SU-DHL-6 (cell line): ENCODE measurements around the gene TMEM120B.
A peak's percentile ranks its signal among the peaks of the same experiment; 100 is the strongest.
"Not testable (repeated sequence)": the region's sequence is repeated elsewhere in the genome, so short reads cannot be mapped to it uniquely, and the experiment has no call there.

Experiments used
- H2AFZ ChIP-seq: fragments of 200-600 bp; sonication (generic); 2 replicates; pipeline ENCODE4 v1.6.1; 2014; ENCODE audit warnings: low read depth, mild to moderate bottlenecking, moderate library complexity, mixed read lengths, antibody characterized with exemption, low read length; ENCODE audit not compliant: severe bottlenecking
- H3F3A ChIP-seq: fragments of 200-600 bp; shearing (Covaris generic); 2 replicates; pipeline ENCODE4 v1.6.0; 2016; ENCODE audit warnings: antibody characterized with exemption, mild to moderate bottlenecking; ENCODE audit not compliant: insufficient read depth
- H3K27ac ChIP-seq: fragments of 200-600 bp; sonication (generic); 2 replicates; pipeline ENCODE4 v1.5.1; 2016; ENCODE audit warnings: low read depth, mild to moderate bottlenecking, low read length, moderate library complexity, mixed read lengths
- H3K27me3 ChIP-seq: fragments of 200-600 bp; sonication (generic), shearing (Covaris generic); 2 replicates; pipeline ENCODE4 v1.6.0; 2014; ENCODE audit warnings: mild to moderate bottlenecking, low read length
- H3K36me3 ChIP-seq: fragments of 200-600 bp; sonication (generic); 2 replicates; pipeline ENCODE4 v1.6.1; 2014; ENCODE audit warnings: mild to moderate bottlenecking, low read length, mixed read lengths
- H3K4me2 ChIP-seq: fragments of 300-600, 200-600 bp; shearing (Covaris generic), sonication (generic); 2 replicates; pipeline ENCODE4 v1.6.0; 2014; ENCODE audit warnings: low read length, low read depth, mild to moderate bottlenecking; ENCODE audit not compliant: poor library complexity, severe bottlenecking
- H3K4me3 ChIP-seq: fragments of 200-600 bp; sonication (generic); 2 replicates; pipeline ENCODE4 v1.5.1; 2014; ENCODE audit warnings: antibody characterized with exemption, low read length, mild to moderate bottlenecking, mixed read lengths; ENCODE audit not compliant: insufficient read depth, poor library complexity, severe bottlenecking
- H3K79me2 ChIP-seq: fragments of 200-600 bp; sonication (generic); 2 replicates; pipeline ENCODE4 v1.6.1; 2014; ENCODE audit warnings: mild to moderate bottlenecking, low read length, moderate library complexity; ENCODE audit not compliant: insufficient read depth
- H3K9ac ChIP-seq: fragments of 200-600 bp; sonication (generic); 2 replicates; pipeline ENCODE4 v1.7.0; 2014; ENCODE audit warnings: mild to moderate bottlenecking, low read length
- H3K9me2 ChIP-seq: fragments of 200-600 bp; sonication (generic); replicated peaks from 2 replicates; pipeline ENCODE4 v1.6.1; 2014; ENCODE audit warnings: low read length; ENCODE audit not compliant: insufficient read depth
- H3K9me3 ChIP-seq: fragments of 200-600 bp; sonication (generic); 2 replicates; pipeline ENCODE4 v1.6.1; 2014; ENCODE audit warnings: low read length, mixed read lengths; ENCODE audit not compliant: insufficient read depth
- H4K20me1 ChIP-seq: fragments of 200-600 bp; sonication (generic); 2 replicates; pipeline ENCODE4 v1.6.1; 2014; ENCODE audit warnings: low read depth, mild to moderate bottlenecking, antibody characterized with exemption, low read length, moderate library complexity, mixed read lengths
- EZH2phosphoT487 ChIP-seq: fragments of 200-600 bp; sonication (generic), shearing (Covaris generic); conservative IDR thresholded peaks from 2 replicates; pipeline ENCODE4 v1.6.1; 2018; ENCODE audit warnings: mild to moderate bottlenecking, antibody characterized with exemption, low read length, moderate library complexity, mixed read lengths
- TF ChIP-seq, protein P1 (sequence below): fragments of 200-600 bp; sonication (generic); IDR thresholded peaks from one replicate; pipeline ENCODE4 v1.5.1; 2017; ENCODE audit warnings: antibody characterized with exemption, mild to moderate bottlenecking, low read length, moderate library complexity; ENCODE audit not compliant: insufficient read depth, poor library complexity, severe bottlenecking

Gene TMEM120B

DNA sequence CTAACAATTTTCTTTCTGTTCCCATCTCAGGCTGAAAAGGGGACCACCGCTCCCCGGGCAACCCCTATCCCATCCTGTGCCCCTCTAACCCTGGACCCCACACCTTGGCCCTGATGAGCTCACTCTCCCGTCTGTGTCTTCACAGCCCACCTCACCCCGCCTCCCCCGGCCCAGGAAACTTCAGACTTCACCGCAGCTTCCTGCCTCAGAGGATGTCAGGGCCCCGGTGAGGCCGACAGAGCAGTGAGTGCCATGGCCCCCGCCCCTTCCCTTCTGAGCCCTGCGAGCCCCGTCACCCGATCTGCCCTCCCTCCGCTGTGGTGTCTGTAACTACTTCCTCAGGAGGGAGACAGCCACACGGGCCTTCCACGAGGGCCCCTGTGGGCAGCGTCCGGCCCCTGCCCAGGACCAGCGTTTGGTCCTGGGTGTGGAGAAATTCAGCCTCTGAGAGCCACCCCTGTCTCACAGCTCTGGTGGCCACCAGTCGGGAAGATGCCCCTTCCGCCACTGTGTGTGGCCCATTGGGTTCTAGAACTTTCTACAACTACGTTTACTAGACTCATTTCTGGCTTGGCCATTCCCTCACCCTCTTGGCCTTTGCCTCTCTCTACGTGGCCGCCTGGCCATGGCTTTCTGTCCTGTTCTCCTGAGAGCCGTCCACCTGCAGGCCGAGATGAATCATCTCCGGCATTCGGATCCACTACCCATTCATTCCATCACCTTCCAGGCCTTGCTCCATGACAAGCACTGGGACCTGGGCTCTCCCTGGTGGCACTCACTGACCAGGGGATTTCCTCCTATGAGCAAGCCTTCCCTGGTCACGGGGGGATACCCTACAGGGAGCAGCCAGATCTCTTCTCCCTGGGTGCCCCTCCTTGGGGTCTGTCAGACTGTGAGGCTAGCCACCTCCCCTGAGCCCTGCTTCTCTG, 77.5 kb downstream of the TMEM120B start:
- H3K79me2 ChIP-seq = peaks cover 53% of the 10 kb centered on the region
- H3K4me3 ChIP-seq = peak overlapping the region; percentile 35

DNA sequence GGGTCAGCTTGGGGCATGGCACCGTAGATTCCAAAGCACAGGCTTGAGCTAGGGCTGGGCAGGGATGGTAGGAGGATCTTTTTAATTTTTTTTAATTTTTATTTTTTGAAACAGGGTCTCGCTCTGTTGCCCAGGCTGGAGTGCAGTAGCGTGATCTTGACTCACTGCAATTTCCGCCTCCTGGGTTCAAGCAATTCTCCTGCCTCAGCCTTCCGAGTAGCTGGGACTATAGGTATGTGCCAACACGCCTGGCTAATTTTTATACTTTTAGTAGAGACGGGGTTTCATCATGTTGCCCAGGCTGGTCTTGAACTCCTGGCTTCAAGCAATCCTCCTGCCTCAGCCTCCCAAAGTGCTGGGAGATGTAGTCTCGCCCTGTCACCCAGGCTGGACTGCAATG, 78.2 kb downstream of the TMEM120B start:
- Histone ChIP-seq H3K9ac (peak overlapping the region; percentile 68), H3K79me2 (peaks cover 51% of the 10 kb centered on the region), H3K4me2 (peak overlapping the region; percentile 77), H3K4me3 (peak overlapping the region; percentile 20), H3K27ac (peak overlapping the region; percentile 94), H3F3A (peaks cover 31% of the 10 kb centered on the region)
- H2AFZ ChIP-seq, H3K36me3 ChIP-seq, H4K20me1 ChIP-seq, H3K27me3 ChIP-seq, H3K9me3 ChIP-seq, H3K9me2 ChIP-seq: not testable (repeated sequence)

More for the DNA sequence above, 77.5 kb downstream of the TMEM120B start:
- peak overlapping the region; percentile 77 for H3K4me2 ChIP-seq
- H3K9ac ChIP-seq = peak overlapping the region; percentile 68
- no peaks in the 10 kb centered on the region for H3K36me3 ChIP-seq
- no peaks in the 10 kb centered on the region for H3K9me2 ChIP-seq
- H3K27ac ChIP-seq = peak overlapping the region; percentile 94
- H3K27me3 ChIP-seq = no peaks in the 10 kb centered on the region
- no peaks in the 10 kb centered on the region for H4K20me1 ChIP-seq
- no peak overlapping the region for H2AFZ ChIP-seq
- H3F3A ChIP-seq = peaks cover 31% of the 10 kb centered on the region
- H3K9me3 ChIP-seq = no peaks in the 10 kb centered on the region
- TF ChIP-seq, protein P1, sequence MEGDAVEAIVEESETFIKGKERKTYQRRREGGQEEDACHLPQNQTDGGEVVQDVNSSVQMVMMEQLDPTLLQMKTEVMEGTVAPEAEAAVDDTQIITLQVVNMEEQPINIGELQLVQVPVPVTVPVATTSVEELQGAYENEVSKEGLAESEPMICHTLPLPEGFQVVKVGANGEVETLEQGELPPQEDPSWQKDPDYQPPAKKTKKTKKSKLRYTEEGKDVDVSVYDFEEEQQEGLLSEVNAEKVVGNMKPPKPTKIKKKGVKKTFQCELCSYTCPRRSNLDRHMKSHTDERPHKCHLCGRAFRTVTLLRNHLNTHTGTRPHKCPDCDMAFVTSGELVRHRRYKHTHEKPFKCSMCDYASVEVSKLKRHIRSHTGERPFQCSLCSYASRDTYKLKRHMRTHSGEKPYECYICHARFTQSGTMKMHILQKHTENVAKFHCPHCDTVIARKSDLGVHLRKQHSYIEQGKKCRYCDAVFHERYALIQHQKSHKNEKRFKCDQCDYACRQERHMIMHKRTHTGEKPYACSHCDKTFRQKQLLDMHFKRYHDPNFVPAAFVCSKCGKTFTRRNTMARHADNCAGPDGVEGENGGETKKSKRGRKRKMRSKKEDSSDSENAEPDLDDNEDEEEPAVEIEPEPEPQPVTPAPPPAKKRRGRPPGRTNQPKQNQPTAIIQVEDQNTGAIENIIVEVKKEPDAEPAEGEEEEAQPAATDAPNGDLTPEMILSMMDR = no peak
- TF ChIP-seq EZH2phosphoT487 = no peak

DNA sequence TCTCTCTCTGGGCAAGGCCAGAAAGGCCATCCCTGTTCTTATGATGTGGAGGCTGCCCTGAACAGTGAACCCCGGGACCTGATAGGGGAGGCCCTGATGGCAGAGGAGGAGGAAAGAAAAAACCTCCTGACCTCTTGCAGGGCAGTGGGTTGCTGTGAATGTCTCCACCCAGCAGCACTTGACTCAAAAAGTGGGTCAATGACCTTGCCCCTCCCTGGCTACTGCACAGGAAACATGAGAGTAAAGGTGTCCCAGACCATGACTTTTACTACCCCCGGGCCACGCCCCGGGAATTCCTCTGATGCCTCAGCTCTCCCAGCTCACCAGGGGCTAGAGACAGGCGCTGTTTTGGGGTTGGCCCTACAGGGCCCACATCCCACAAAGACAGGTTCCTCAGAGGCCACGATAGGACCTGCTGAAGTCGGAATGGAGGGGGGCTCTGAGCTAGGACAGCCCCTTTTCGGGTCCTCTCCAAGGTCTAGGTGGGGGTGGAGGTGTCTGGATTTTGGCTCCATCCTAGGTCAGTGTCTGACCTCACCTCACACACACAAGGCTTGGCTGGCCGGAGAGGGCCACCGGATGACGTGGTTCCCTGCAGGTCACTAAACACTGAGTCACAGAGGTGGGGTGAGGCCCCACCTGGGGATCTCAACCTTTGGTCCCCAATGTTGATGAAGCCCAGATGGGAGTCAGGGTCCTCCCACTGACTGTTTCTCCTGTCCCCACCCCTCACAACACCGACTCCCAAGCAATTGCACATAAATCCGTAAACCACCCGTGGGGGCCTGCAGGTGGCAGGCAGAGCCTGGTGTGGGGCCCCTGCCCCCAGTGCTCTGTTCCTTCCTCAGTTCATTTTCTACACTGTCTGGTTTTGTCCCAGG, 79.4 kb downstream of the TMEM120B start:
- Histone ChIP-seq H2AFZ (no peak overlapping the region), H3K9me2 (no peaks in the 10 kb centered on the region), H3K27me3 (no peaks in the 10 kb centered on the region), H3K4me2 (peak overlapping the region; percentile 81), H3K9me3 (no peaks in the 10 kb centered on the region), H3K79me2 (peaks cover 45% of the 10 kb centered on the region), H3K9ac (peak overlapping the region; percentile 92), H3K36me3 (no peaks in the 10 kb centered on the region), H4K20me1 (no peaks in the 10 kb centered on the region), H3K4me3 (peak overlapping the region; percentile 85), H3F3A (peaks cover 31% of the 10 kb centered on the region), H3K27ac (peak overlapping the region; percentile 74)
- TF ChIP-seq, protein P1 = no peak
- no peak for TF ChIP-seq EZH2phosphoT487
